C4-2B (cell line): Measurements from ENCODE around the gene AFAP1L2.

Experiments
- ZFX ChIP-seq: fragments of 450-650 bp; IDR thresholded peaks from 2 replicates; pipeline ENCODE4 v1.6.1; 2017
- TF ChIP-seq, protein P1 (sequence below): fragments of 450-650 bp; conservative IDR thresholded peaks from 2 replicates; pipeline ENCODE4 v1.5.1; 2017; ENCODE audit warnings: mild to moderate bottlenecking

DNA sequence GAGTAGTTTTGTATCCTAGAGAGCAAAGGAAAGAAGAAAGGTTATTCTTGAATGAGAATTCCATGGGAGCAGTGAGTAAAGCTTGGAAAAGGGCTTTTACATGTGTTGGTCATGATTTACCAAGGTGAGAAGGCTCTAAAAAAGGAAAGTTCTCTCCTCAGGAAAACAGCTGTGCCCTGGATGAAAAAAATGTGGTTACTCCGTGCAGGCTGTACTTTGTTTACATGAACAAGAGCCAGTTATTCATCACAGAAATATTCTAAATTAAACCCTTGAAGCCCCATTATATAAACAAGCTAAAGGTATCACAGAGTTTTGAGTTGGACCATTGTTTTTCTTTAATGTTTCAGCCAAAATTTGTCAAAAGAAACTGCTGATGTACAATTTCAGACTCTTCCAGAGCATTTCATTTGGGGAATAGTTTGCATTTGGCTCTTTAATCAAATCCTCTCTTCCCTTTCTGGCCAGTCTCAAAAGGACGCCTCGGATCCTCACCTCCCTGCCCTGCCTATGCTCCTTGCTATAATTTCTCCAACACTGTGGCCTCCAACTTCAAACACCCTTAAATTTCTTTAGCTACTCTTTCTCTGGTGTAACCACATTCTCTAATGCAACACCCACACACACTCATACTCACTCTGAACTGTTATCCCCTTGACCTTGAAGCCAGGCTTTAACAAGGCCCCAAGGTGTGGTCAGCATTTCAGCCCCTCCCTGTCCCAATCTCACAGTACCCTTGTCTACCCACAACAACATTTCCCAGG, 47.4 kb downstream of the AFAP1L2 start:
- TF ChIP-seq, protein P1, sequence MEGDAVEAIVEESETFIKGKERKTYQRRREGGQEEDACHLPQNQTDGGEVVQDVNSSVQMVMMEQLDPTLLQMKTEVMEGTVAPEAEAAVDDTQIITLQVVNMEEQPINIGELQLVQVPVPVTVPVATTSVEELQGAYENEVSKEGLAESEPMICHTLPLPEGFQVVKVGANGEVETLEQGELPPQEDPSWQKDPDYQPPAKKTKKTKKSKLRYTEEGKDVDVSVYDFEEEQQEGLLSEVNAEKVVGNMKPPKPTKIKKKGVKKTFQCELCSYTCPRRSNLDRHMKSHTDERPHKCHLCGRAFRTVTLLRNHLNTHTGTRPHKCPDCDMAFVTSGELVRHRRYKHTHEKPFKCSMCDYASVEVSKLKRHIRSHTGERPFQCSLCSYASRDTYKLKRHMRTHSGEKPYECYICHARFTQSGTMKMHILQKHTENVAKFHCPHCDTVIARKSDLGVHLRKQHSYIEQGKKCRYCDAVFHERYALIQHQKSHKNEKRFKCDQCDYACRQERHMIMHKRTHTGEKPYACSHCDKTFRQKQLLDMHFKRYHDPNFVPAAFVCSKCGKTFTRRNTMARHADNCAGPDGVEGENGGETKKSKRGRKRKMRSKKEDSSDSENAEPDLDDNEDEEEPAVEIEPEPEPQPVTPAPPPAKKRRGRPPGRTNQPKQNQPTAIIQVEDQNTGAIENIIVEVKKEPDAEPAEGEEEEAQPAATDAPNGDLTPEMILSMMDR, result no peak
- TF ChIP-seq ZFX, result no peak
